ENCODE results near the gene GALK2. TPM values are rescaled to one million over a fixed set of nuclear protein-coding genes. Genes with fewer than 3 reads are reported as not detected.

The GALK2 gene
- total RNA-seq, 2 experiments from 2014 or later: 11.5 to 11.9 TPM

DNA sequence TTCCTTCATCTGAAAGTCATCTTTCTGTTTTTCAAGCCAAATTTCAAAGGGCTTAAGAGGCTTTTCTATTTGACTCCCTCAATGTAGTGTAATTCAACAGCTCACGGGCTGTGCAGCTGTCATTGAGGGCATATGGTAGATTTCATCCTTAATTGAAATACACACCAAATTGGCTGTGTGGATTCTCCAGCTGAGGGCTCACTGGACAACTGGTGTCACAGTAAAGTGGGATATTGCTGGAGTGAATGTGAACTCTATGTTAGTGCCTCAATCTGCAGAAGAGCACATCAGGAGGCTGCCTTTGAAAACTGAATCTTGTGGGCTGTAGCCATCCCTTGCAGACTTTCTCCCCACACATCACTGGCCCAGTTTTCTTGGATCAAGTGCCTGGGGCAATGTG lies 120.1 kb downstream of the GALK2 start:
- ATAC-seq (ENCODE audit: poor library complexity) (no peak), DNase-seq (no peak)
- Mint-ChIP-seq H3K36me3 (ENCODE audit: low read depth) (peaks cover 95% of the 10 kb centered on the region), H3K27me3 (no peaks in the 10 kb centered on the region), H3K9me3 (no peaks in the 10 kb centered on the region), H3K4me3 (no peak overlapping the region), H3K4me1 (ENCODE audit: low read depth) (peaks cover 8% of the 10 kb centered on the region), H3K27ac (no peak overlapping the region)
- Histone ChIP-seq H3K4me1 (ENCODE audit: insufficient read depth, low read length) (no peaks in the 10 kb centered on the region), H3K36me3 (ENCODE audit: insufficient read depth, low read length) (peaks cover 47% of the 10 kb centered on the region), H3K27me3 (ENCODE audit: control insufficient read depth in 1 of 2, insufficient read depth in 2 of 2, low read length in 2 of 2) (no peaks in the 10 kb centered on the region), H3K4me3 (ENCODE audit: low read length) (no peak overlapping the region), H3K27ac (ENCODE audit: low read depth in 1 of 2, low read length in 2 of 2) (no peak overlapping the region), H3K9me3 (ENCODE audit: control insufficient read depth in 1 of 2, insufficient read depth in 1 of 2, low read length in 2 of 2) (no peaks in the 10 kb centered on the region)
- intact Hi-C loops (cut with DNase I, micrococcal nuclease): no loop called here
- ChIA-PET CTCF (no interaction called here), POLR2A (no interaction called here)
- TF ChIP-seq, protein P1, sequence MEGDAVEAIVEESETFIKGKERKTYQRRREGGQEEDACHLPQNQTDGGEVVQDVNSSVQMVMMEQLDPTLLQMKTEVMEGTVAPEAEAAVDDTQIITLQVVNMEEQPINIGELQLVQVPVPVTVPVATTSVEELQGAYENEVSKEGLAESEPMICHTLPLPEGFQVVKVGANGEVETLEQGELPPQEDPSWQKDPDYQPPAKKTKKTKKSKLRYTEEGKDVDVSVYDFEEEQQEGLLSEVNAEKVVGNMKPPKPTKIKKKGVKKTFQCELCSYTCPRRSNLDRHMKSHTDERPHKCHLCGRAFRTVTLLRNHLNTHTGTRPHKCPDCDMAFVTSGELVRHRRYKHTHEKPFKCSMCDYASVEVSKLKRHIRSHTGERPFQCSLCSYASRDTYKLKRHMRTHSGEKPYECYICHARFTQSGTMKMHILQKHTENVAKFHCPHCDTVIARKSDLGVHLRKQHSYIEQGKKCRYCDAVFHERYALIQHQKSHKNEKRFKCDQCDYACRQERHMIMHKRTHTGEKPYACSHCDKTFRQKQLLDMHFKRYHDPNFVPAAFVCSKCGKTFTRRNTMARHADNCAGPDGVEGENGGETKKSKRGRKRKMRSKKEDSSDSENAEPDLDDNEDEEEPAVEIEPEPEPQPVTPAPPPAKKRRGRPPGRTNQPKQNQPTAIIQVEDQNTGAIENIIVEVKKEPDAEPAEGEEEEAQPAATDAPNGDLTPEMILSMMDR (IDR thresholded peaks at IDR 0.05): no peak

- Histone ChIP-seq H3K9me3 (ENCODE audit: control insufficient read depth in 1 of 2, insufficient read depth in 1 of 2, low read length in 2 of 2) (no peaks in the 10 kb centered on the region), H3K4me1 (ENCODE audit: insufficient read depth, low read length) (no peaks in the 10 kb centered on the region), H3K27ac (ENCODE audit: low read depth in 1 of 2, low read length in 2 of 2) (no peak overlapping the region), H3K4me3 (ENCODE audit: low read length) (no peak overlapping the region), H3K36me3 (ENCODE audit: insufficient read depth, low read length) (peaks cover 43% of the 10 kb centered on the region), H3K27me3 (ENCODE audit: control insufficient read depth in 1 of 2, insufficient read depth in 2 of 2, low read length in 2 of 2) (no peaks in the 10 kb centered on the region)
- Mint-ChIP-seq H3K9me3 (no peaks in the 10 kb centered on the region), H3K27me3 (no peaks in the 10 kb centered on the region), H3K36me3 (ENCODE audit: low read depth) (peaks cover 93% of the 10 kb centered on the region), H3K4me3 (no peak overlapping the region), H3K27ac (no peak overlapping the region), H3K4me1 (ENCODE audit: low read depth) (peaks cover 11% of the 10 kb centered on the region)
- no peak for DNase-seq
- TF ChIP-seq, protein P1 (IDR thresholded peaks at IDR 0.05): no peak
- POLR2A ChIA-PET: no interaction called here
- intact Hi-C loops (cut with DNase I, micrococcal nuclease): no loop called here
- no peak for ATAC-seq (ENCODE audit: poor library complexity)
- CTCF ChIA-PET: no interaction called here
Measured at GRCh38 chr15:49293941-49294340, 123.9 kb downstream of the GALK2 start.

- no peaks in the 10 kb centered on the region for H3K9me3 ChIP-seq (ENCODE audit: control insufficient read depth in 1 of 2, insufficient read depth in 1 of 2, low read length in 2 of 2)
- H3K36me3 ChIP-seq (ENCODE audit: insufficient read depth, low read length): peaks cover 38% of the 10 kb centered on the region
- H3K27ac Mint-ChIP-seq: no peak overlapping the region
- ATAC-seq (ENCODE audit: poor library complexity) (no peak), DNase-seq (no peak)
- H3K27me3 ChIP-seq (ENCODE audit: control insufficient read depth in 1 of 2, insufficient read depth in 2 of 2, low read length in 2 of 2): no peaks in the 10 kb centered on the region
- CTCF ChIA-PET: no interaction called here
- POLR2A ChIA-PET: no interaction called here
- H3K4me1 ChIP-seq (ENCODE audit: insufficient read depth, low read length): no peaks in the 10 kb centered on the region
- intact Hi-C loops (cut with DNase I, micrococcal nuclease): no loop called here
- H3K4me3 Mint-ChIP-seq: no peak overlapping the region
- no peaks in the 10 kb centered on the region for H3K27me3 Mint-ChIP-seq
- TF ChIP-seq, protein P1 (IDR thresholded peaks at IDR 0.05): no peak
- peaks cover 26% of the 10 kb centered on the region for H3K4me1 Mint-ChIP-seq (ENCODE audit: low read depth)
- peaks cover 96% of the 10 kb centered on the region for H3K36me3 Mint-ChIP-seq (ENCODE audit: low read depth)
- H3K4me3 ChIP-seq (ENCODE audit: low read length): no peak overlapping the region
- no peaks in the 10 kb centered on the region for H3K9me3 Mint-ChIP-seq
- no peak overlapping the region for H3K27ac ChIP-seq (ENCODE audit: low read depth in 1 of 2, low read length in 2 of 2)
Measured at GRCh38 chr15:49296258-49296657, 126.2 kb downstream of the GALK2 start.

Measured in CD4-positive, alpha-beta T cell (primary cell).